Measurements from ENCODE around the gene UNC13D.
"Not testable (repeated sequence)": the region's sequence is repeated elsewhere in the genome, so short reads cannot be mapped to it uniquely, and the experiment has no call there.

Gene UNC13D

GRCh38 chr17:75843577-75844529, at the start of gene UNC13D:
TSS of gene UNC13D (minus strand) at chr17:75844404. CDS start at chr17:75844337, 67 bp downstream.
- DNase-seq (ENCODE audit: low read depth in 2 of 2): peak in 1 of 2 donors; percentile 33

GRCh38 chr17:75893305-75894048, 49.3 kb upstream of the UNC13D start:
- no peak for DNase-seq (ENCODE audit: low read depth in 2 of 2)

- no peak for DNase-seq (ENCODE audit: low read depth in 2 of 2)
Measured at GRCh38 chr17:75892556-75893224, 48.5 kb upstream of the UNC13D start.

GRCh38 chr17:75891605-75892555, 47.7 kb upstream of the UNC13D start:
- no peak for DNase-seq (ENCODE audit: low read depth in 2 of 2)

GRCh38 chr17:75891022-75891604, 46.9 kb upstream of the UNC13D start:
- DNase-seq (ENCODE audit: low read depth in 2 of 2): no peak

GRCh38 chr17:75889454-75889853, 45.2 kb upstream of the UNC13D start:
- DNase-seq (ENCODE audit: low read depth in 2 of 2): no peak

- no peak for DNase-seq (ENCODE audit: low read depth in 2 of 2)
Measured at GRCh38 chr17:75888484-75888883, 44.3 kb upstream of the UNC13D start.

GRCh38 chr17:75885860-75886259, 41.7 kb upstream of the UNC13D start:
- not testable (repeated sequence) for DNase-seq (ENCODE audit: low read depth in 2 of 2)

- DNase-seq (ENCODE audit: low read depth in 2 of 2): no peak
Measured at GRCh38 chr17:75885431-75885830, 41.2 kb upstream of the UNC13D start.

- no peak for DNase-seq (ENCODE audit: low read depth in 2 of 2)
Measured at GRCh38 chr17:75881678-75882454, 37.7 kb upstream of the UNC13D start.

GRCh38 chr17:75880266-75880665, 36.1 kb upstream of the UNC13D start:
- no peak for DNase-seq (ENCODE audit: low read depth in 2 of 2)

GRCh38 chr17:75878174-75878998, 34.2 kb upstream of the UNC13D start, which contains the start of gene TRIM47:
TSS of gene TRIM47 (minus strand) at chr17:75878581. CDS start at chr17:75878548, 33 bp downstream.
- no peak for DNase-seq (ENCODE audit: low read depth in 2 of 2)

- DNase-seq (ENCODE audit: low read depth in 2 of 2): peak; percentile 38 to 40
Measured at GRCh38 chr17:75877752-75878173, 33.6 kb upstream of the UNC13D start.

GRCh38 chr17:75876938-75877751, 32.9 kb upstream of the UNC13D start:
- no peak for DNase-seq (ENCODE audit: low read depth in 2 of 2)

- DNase-seq (ENCODE audit: low read depth in 2 of 2): peak; percentile 35 to 47
Measured at GRCh38 chr17:75876190-75876937, 32.2 kb upstream of the UNC13D start.

GRCh38 chr17:75875940-75876189, 31.7 kb upstream of the UNC13D start:
- no peak for DNase-seq (ENCODE audit: low read depth in 2 of 2)

GRCh38 chr17:75875182-75875939, 31.2 kb upstream of the UNC13D start:
- DNase-seq (ENCODE audit: low read depth in 2 of 2): no peak

Data from stimulated activated CD8-positive, alpha-beta memory T cell treated with anti-CD3 and anti-CD28 coated beads, Interleukin-7, amount 100 ng/mL, for 1 hour (primary cell).